Gastroesophageal sphincter (tissue), 4 donors: ENCODE measurements around the gene ANO5. TPM values are rescaled to one million over a fixed set of nuclear protein-coding genes. Genes with fewer than 3 reads are reported as not detected.
"Not testable (repeated sequence)": the region's sequence is repeated elsewhere in the genome, so short reads cannot be mapped to it uniquely, and the experiment has no call there.

Experiments
- ATAC-seq: fragments of 150-250 bp; one replicate; pipeline ENCODE4 v1.9.1; 2016; ENCODE audit warnings: mild to moderate bottlenecking, moderate library complexity
- H3K27ac ChIP-seq, 4 donors: fragments of 200-600 bp; sonication (generic) in 3 of 4; 1 replicate in 3 of 4; 2 replicates in 1 of 4; pipeline ENCODE4 v1.5.1; 2016 to 2019
- H3K27me3 ChIP-seq: fragments of 200-600 bp; sonication (generic); one replicate; pipeline ENCODE4 v1.5.1; 2019
- H3K36me3 ChIP-seq, 2 donors: fragments of 200-600 bp; sonication (generic); one replicate each; pipeline ENCODE4 v1.5.1; 2019; ENCODE audit warnings: control low read depth in 1 of 2
- H3K4me1 ChIP-seq, 3 donors: fragments of 200-600 bp; sonication (generic); 1 replicate in 2 of 3; 2 replicates in 1 of 3; pipeline ENCODE4 v1.5.1; 2016 to 2019; ENCODE audit warnings: control low read depth in 2 of 3
- H3K4me3 ChIP-seq, 2 donors: fragments of 200-600 bp; sonication (generic); one replicate each; pipeline ENCODE4 v1.5.1; 2019; ENCODE audit warnings: mild to moderate bottlenecking in 1 of 2, moderate library complexity in 1 of 2
- H3K9me3 ChIP-seq, 3 donors: fragments of 200-600 bp; sonication (generic); one replicate each; pipeline ENCODE4 v1.5.1; 2017 to 2019; ENCODE audit warnings: control low read depth in 2 of 3
- EP300 ChIP-seq: sonication (generic); formaldehyde crosslinking; IDR thresholded peaks from one replicate; pipeline ENCODE4 v1.6.1; 2017; ENCODE audit warnings: antibody characterized with exemption, mild to moderate bottlenecking
- POLR2A ChIP-seq, 2 donors: fragments of 450-650 bp; IDR thresholded peaks; one replicate each; pipeline ENCODE4 v1.6.1; 2017; ENCODE audit warnings: antibody characterized with exemption in 2 of 2, mild to moderate bottlenecking in 2 of 2, moderate library complexity in 1 of 2
- POLR2AphosphoS5 ChIP-seq: sonication (generic); formaldehyde crosslinking; IDR thresholded peaks from one replicate; pipeline ENCODE4 v1.6.1; 2017; ENCODE audit warnings: antibody characterized with exemption
- WGBS, 2 donors: methylation state at CpG; one replicate each; pipeline ENCODE4 v1.1.5; 2018; ENCODE audit warnings: low coverage in 1 of 2; 5-methylcytosine and 5-hydroxymethylcytosine counted together
- total RNA-seq, 4 donors: library from RNA; depleted of rRNA; stranded (reverse); fragments of >200 nt; gene quantifications; one replicate each; pipeline ENCODE4 v1.1.0, GENCODE V29; 2016
- TF ChIP-seq, protein P1 (sequence below), 4 experiments: fragments of 200-600 bp in 2 of 4; fragments of 450-650 bp in 2 of 4; sonication (generic) in 1 of 4; IDR thresholded peaks; one replicate each; pipeline ENCODE4 v1.5.1; 2017 to 2019; ENCODE audit warnings: antibody characterized with exemption in 4 of 4, mild to moderate bottlenecking in 2 of 4, moderate library complexity in 2 of 4

The ANO5 gene
- total RNA-seq, 4 donors from 2014 or later: 21.5 to 33.2 (median 27.5) TPM

DNA sequence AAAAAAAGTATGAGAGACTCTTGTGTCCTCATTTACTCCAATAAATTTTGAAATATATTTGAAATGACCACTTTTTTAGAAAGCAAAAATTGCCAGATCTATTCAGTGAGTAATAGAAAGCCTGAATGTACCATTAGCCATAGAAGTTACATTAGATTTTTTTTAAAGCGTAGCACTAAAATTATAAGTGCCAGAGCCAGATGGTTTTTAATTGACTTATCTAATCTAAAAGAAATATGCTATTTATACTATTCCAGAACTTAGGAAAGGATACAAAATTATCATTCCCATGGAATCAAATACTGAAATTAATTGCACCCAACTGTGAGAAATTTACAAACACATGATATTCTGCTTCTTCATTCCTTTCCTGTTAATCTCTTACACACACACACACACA is 80.9 kb downstream of the ANO5 start:
- Histone ChIP-seq H3K36me3 (peaks cover 0 to 23% of the 10 kb centered on the region in 2 donors), H3K4me1 (no peaks in the 10 kb centered on the region), H3K27ac (no peak overlapping the region), H3K9me3 (no peaks in the 10 kb centered on the region), H3K4me3 (no peak overlapping the region), H3K27me3 (no peaks in the 10 kb centered on the region)
- TF ChIP-seq, protein P1, sequence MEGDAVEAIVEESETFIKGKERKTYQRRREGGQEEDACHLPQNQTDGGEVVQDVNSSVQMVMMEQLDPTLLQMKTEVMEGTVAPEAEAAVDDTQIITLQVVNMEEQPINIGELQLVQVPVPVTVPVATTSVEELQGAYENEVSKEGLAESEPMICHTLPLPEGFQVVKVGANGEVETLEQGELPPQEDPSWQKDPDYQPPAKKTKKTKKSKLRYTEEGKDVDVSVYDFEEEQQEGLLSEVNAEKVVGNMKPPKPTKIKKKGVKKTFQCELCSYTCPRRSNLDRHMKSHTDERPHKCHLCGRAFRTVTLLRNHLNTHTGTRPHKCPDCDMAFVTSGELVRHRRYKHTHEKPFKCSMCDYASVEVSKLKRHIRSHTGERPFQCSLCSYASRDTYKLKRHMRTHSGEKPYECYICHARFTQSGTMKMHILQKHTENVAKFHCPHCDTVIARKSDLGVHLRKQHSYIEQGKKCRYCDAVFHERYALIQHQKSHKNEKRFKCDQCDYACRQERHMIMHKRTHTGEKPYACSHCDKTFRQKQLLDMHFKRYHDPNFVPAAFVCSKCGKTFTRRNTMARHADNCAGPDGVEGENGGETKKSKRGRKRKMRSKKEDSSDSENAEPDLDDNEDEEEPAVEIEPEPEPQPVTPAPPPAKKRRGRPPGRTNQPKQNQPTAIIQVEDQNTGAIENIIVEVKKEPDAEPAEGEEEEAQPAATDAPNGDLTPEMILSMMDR (IDR thresholded peaks at IDR 0.05): no peak
- no peak for TF ChIP-seq EP300
- TF ChIP-seq POLR2AphosphoS5: no peak
- no peak for TF ChIP-seq POLR2A (IDR thresholded peaks at IDR 0.05)
- WGBS, 2 donors: 86 to 100% methylated on average over 1 of the region's 1 CpG
- no peak for ATAC-seq

DNA sequence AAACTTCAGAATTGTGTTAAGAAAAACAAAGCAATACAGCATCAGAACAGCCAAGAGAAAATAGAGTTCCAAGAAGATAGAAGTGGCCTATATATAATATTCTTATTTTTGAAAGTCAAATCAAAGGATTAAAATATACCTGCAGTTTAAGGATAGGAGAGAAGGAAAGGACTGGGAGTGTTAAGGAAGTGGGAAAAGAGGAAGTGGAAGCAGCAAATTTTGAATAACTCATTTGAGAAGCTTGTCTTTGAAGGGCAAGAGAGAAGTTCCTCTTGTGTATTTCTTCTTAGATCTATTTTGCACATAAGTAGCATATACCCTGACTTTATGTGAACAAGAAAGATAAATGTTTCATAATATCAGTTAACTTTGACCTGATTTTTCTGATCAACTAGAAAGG is 82.7 kb downstream of the ANO5 start:
- H3K27ac ChIP-seq: no peak overlapping the region
- no peaks in the 10 kb centered on the region for H3K27me3 ChIP-seq
- ATAC-seq: no peak
- TF ChIP-seq EP300 (no peak), POLR2A (IDR thresholded peaks at IDR 0.05) (no peak), POLR2AphosphoS5 (no peak)
- TF ChIP-seq, protein P1 (IDR thresholded peaks at IDR 0.05): no peak
- H3K4me1 ChIP-seq: no peaks in the 10 kb centered on the region
- H3K36me3 ChIP-seq: peaks cover 0 to 33% of the 10 kb centered on the region in 2 donors
- H3K4me3 ChIP-seq: no peak overlapping the region
- H3K9me3 ChIP-seq: no peaks in the 10 kb centered on the region

DNA sequence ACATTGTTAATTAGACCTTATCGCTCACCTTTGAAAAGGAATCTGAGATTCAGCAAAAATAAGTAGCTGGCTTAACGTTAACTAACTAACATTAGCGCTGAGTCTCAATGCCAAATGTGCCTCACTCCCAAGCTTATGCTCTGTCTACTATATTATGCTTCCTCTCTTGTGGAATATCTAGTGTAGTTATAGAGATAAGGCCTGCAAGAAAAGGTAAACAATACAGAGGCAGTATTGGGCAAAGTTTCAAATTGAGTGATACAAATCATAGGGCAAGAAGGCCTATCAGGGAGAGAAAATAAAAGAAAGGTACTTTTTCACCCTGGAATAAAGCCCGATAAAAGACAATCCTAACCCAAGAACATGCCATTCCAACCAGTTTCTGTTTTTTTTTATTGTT is 83.7 kb downstream of the ANO5 start:
- Histone ChIP-seq H3K27me3 (no peaks in the 10 kb centered on the region), H3K27ac (no peak overlapping the region), H3K9me3 (no peaks in the 10 kb centered on the region), H3K36me3 (peaks cover 0 to 29% of the 10 kb centered on the region in 2 donors), H3K4me3 (no peak overlapping the region), H3K4me1 (no peaks in the 10 kb centered on the region)
- TF ChIP-seq POLR2A (IDR thresholded peaks at IDR 0.05): no peak
- TF ChIP-seq, protein P1 (IDR thresholded peaks at IDR 0.05): no peak
- no peak for TF ChIP-seq EP300
- TF ChIP-seq POLR2AphosphoS5: no peak
- WGBS, 2 donors: 83 to 92% methylated on average over 4 of the region's 4 CpGs
- no peak for ATAC-seq

DNA sequence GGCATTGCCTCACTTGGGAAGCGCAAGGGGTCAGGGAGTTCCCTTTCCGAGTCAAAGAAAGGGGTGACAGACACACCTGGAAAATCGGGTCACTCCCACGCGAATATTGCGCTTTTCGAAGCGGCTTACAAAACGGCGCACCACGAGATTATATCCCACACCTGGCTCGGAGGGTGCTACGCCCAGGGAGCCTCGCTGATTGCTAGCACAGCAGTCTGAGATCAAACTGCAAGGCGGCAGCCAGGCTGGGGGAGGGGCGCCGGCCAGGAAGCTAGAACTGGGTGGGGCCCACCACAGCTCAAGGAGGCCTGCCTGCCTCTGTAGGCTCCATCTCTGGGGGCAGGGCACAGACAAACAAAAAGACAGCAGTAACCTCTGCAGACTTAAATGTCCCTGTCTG is 92.1 kb downstream of the ANO5 start:
- WGBS, 2 donors: 94% methylated on average over 6 of the region's 17 CpGs; no CpG with 5 or more reads in 1 of the 2 donors
- H3K27me3 ChIP-seq, H3K4me3 ChIP-seq, H3K27ac ChIP-seq, H3K4me1 ChIP-seq, ATAC-seq: not testable (repeated sequence)
- H3K36me3 ChIP-seq: peaks cover 0 to 24% of the 10 kb centered on the region in 2 donors
- peaks cover 0 to 21% (median 0%) of the 10 kb centered on the region in 3 donors for H3K9me3 ChIP-seq

DNA sequence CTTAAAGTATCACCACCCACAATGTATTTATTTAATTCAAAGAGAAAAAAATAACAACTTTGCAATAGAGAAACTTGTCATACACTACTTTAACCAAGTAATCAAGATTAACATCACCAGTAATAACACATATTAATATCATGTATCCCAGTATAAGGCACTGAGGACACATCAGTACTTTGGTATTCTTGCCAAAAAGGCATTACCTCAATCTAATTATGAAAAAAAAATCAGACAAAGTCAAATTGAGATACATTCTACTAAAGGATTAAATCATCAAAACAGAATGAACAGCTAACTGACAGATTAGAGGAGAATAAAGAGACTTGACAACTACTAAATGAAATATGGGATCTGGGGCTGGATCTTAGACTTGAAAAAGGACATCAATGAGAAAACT is 109.5 kb downstream of the ANO5 start:
- TF ChIP-seq, protein P1 (IDR thresholded peaks at IDR 0.05): no peak
- no peak for TF ChIP-seq POLR2AphosphoS5
- TF ChIP-seq EP300: no peak
- no peak for TF ChIP-seq POLR2A (IDR thresholded peaks at IDR 0.05)
- no peaks in the 10 kb centered on the region for H3K4me1 ChIP-seq
- H3K36me3 ChIP-seq: no peaks in the 10 kb centered on the region
- peaks cover 11% of the 10 kb centered on the region for H3K27me3 ChIP-seq
- H3K4me3 ChIP-seq: no peak overlapping the region
- H3K9me3 ChIP-seq: no peaks in the 10 kb centered on the region
- no peak overlapping the region for H3K27ac ChIP-seq
- no peak for ATAC-seq
